Measurements from ENCODE around the gene RTBDN. TPM values are rescaled to one million over a fixed set of nuclear protein-coding genes. Genes with fewer than 3 reads are reported as not detected.

RTBDN gene
- total RNA-seq, 2 donors from 2014 or later = not detected

DNA sequence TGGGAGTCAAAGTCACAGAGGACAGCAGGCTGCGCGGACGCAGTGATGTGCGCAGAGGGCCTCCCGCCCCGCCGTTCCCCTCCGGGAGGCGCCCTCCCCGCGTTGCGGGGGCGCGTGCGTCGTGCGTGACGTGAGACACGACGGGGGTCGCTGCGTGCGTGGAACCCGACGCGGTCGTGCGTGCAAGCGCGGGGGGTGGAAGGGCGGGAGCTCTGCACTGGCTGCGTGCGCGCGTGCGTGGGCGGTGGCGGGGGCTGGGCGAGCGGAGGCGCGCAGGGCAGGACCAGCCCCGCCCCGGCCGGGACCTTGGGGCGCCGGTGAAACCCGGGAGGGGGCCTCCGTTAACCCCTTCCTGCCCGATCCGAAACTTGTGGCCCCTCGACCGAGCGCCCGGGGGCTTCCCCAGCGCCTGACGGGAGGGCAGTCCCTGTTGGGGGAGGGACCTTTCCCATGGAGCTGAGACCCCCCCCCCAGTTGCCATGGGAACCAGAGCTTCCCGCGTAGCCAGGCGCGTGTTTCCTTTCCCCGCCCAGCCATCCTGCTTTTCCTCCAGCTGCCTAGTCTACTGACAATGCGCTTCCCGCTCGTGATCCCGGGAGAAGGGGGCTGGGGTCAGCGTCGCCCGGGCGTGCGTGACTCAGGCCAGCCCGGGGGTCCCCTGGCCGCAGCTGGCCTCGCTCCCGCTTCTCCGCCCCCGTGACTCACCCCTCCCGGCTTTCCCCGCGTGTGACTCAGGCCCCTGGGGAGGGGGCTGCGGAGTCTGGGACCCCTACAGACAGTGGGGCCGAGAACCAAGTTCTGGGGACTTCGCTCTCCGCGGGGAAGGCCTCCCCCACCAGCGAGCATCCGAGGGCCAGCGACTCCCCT lies 51.7 kb downstream of the RTBDN start:
- Mint-ChIP-seq H3K27ac (peak overlapping the region in 1 of 2 donors; percentile 96), H3K36me3 (peaks cover 0 to 5% of the 10 kb centered on the region in 2 donors), H3K9me3 (no peaks in the 10 kb centered on the region)
- DNase-seq (ENCODE audit: low spot score in 2 of 2) (peak; percentile 91 to 96), ATAC-seq (peak; percentile 53 to 63)

DNA sequence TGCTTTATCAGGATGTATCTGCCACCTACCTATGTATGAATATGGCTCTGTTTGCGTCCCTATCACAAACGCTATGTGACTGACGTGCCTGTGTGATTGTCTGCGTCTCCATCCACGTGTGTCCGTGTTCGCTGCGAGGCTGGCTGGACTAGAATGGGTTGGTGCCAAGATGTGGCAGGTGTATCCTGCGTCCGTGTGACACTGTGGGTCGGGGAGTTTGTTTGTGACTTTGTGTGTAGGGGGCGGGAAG lies 52.3 kb downstream of the RTBDN start:
- DNase-seq (ENCODE audit: low spot score in 2 of 2) (no peak), ATAC-seq (no peak)
- H3K27ac Mint-ChIP-seq = peak overlapping the region in 1 of 2 donors; percentile 96
- no peaks in the 10 kb centered on the region for H3K9me3 Mint-ChIP-seq
- peaks cover 0 to 5% of the 10 kb centered on the region in 2 donors for H3K36me3 Mint-ChIP-seq

DNA sequence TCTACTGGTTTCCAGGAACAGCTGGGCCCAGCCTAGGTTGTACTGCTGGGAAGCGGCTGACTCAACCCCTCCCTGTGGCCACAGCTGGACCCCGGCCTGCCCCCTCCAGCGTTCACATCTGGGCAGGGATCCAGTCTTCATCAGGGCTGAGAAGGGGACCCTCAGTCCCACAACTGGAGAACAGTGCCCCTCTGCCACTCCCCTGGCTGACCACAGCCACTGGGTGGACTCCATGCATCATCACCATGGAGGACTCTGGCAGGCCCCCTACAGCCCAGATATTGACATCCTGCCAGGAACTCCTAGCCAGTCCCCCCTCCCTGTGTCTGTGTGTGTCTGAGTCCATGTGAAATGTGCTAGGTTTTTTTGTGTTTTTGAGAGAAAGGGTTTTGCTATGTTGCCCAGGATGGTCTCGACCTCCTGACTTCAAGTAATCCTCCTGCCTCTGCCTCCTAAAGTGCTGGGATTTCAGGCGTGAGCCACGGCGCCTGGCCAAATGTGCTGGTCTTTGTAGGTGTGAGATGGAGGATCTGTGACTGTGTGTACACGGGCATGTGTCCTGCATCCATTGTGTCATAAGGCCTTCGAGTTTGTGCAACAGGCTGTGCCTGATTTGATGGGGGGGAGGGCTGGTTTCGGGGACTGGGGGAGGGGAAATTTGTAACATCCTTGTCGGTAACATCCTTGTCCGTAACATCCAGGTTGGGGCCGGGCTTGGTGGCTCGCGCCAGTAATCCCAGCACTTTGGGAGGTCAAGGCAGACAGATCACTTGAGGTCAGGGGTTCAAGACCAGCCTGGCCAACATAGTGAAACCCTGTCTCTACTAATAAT lies 55.0 kb downstream of the RTBDN start:
- DNase-seq (ENCODE audit: low spot score in 2 of 2) = no peak
- Mint-ChIP-seq H3K36me3 (peaks cover 0 to 5% of the 10 kb centered on the region in 2 donors), H3K27ac (peak overlapping the region; percentile 79 to 87), H3K9me3 (no peaks in the 10 kb centered on the region)
- no peak for ATAC-seq

DNA sequence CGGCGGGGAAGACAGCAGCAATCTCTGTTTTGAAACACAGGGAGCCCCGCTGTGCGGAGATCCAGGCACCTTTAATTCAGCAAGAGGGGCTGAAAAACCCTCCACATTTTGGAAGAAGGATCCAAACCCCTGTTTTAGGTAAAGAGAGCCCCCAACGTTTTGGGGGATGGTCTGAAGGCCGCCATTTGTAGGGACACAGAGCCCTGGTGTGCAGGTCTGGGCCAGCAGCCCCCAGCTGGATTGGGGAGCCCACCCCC lies 55.5 kb downstream of the RTBDN start:
- Mint-ChIP-seq H3K27ac (peak overlapping the region; percentile 86 to 87), H3K36me3 (peaks cover 0 to 5% of the 10 kb centered on the region in 2 donors), H3K9me3 (no peaks in the 10 kb centered on the region)
- ATAC-seq (no peak), DNase-seq (ENCODE audit: low spot score in 2 of 2) (no peak)

DNA sequence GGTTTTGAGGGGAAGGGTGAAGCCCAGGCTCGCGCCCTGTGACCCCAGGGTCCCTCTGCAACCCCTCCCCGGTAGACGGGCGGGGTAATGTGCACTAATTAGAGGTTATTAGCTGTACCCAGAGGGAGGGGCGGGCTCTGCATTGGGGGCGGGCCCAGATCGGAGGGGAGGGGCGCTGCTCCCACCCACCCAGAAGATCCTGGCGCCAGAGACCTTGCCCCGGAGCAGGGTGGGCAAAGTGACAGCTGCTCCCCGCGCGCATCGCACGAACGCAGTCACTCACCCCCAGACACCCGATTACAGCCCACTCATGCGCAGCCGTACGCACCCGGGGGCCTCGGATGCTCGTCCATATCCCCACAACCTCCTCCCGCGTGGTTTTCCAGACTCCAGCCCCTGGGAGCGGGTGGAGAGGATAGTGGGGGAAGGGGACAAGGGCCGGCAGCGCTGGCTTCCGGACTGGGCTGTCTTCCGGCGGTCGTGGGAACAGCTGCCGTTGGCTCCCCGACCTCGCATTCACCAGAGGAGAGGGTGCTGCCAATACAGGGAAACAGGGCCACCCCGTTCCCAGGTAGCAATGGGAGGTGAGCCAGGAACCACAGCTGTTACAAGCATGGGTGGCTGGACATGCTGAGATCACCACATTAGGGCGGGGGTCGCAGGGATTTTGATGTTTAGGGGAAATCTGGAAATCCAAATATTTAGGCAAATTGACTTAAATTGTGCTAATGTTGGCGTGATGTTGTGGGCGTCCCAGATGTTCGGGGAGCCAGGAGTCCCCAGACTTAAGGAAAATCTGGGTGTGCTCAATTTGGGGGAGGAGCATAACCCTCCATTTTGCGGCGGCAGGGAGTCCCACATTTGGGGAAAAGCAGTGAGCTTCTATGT lies 56.1 kb downstream of the RTBDN start:
- no peaks in the 10 kb centered on the region for H3K9me3 Mint-ChIP-seq
- peak; percentile 54 to 64 for DNase-seq (ENCODE audit: low spot score in 2 of 2)

DNA sequence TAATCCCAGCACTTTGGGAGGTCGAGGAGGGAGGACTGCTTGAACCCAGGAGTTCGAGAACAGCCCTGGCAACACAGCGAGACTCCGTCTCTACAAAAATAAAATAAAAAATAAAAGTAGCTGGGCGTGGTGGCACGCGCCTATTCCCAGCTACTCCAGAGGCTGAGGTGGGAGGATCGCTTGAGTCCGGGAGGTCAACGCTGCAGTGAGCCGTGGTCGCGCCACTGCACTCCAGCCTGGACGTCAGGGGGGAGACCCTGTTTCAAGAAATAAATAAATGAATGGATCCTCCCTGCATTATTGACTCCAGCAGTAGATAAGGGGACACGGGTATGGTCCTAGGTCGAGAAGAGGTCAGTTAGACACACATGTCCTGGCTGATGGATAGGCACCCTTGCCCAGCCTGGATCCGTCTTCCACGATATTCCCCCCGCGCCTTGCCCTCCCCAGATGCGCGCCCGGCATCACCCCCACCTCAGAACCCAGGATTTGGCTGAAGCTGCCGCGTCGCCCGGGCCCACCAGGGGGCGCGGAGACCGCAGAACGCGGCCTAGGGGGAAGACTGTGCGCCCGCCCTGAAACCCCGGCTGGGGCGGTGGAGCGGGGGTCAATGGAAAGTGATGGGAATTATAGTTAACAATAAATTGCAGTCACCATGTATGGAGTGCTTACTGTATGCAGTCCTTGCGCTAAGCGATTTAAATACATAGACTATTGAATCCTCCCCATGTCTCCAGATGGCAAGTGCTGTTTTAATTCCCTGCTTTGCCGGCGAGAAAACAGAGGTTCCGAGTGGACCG lies 57.0 kb downstream of the RTBDN start:
- H3K27ac Mint-ChIP-seq = peak overlapping the region; percentile 86 to 87
- peak; percentile 45 to 47 for ATAC-seq
- H3K9me3 Mint-ChIP-seq = no peaks in the 10 kb centered on the region
- peaks cover 0 to 5% of the 10 kb centered on the region in 2 donors for H3K36me3 Mint-ChIP-seq
- peak; percentile 81 to 94 for DNase-seq (ENCODE audit: low spot score in 2 of 2)

More for the DNA sequence above, 56.1 kb downstream of the RTBDN start:
- peaks cover 0 to 5% of the 10 kb centered on the region in 2 donors for H3K36me3 Mint-ChIP-seq
- peak overlapping the region; percentile 86 to 87 for H3K27ac Mint-ChIP-seq
- peak in 1 of 2 donors; percentile 20 for ATAC-seq

Other genes with a start within 250 kb of the RTBDN start
- gene ZNF490, start 223.8 kb downstream of the RTBDN start, total RNA-seq = 1 to 10 TPM; 5.2 to 8.4 TPM
- gene ZNF791, start 223.7 kb downstream of the RTBDN start, total RNA-seq = 10 to 100 TPM; 14.7 to 16.7 TPM
- gene MAN2B1, start 167.8 kb downstream of the RTBDN start, total RNA-seq = 100 to 1,000 TPM; 136 to 174 TPM
- 10 to 100 TPM; 14.9 to 21.8 TPM for gene WDR83, start 167.8 kb downstream of the RTBDN start, total RNA-seq
- 100 to 1,000 TPM; 148 to 193 TPM for gene DHPS, start 152.7 kb downstream of the RTBDN start, total RNA-seq
- gene GNG14, start 146.6 kb downstream of the RTBDN start, total RNA-seq = not detected
- gene FBXW9, start 137.9 kb downstream of the RTBDN start, total RNA-seq = 1 to 10 TPM; 7.1 to 9.5 TPM
- 100 to 1,000 TPM in 1 of 2 donors, 10 to 100 TPM in 1; 89.6 to 100 TPM for gene TNPO2, start 110.6 kb downstream of the RTBDN start, total RNA-seq
- gene TRIR, start 99.9 kb downstream of the RTBDN start, total RNA-seq = 100 to 1,000 TPM; 122 to 167 TPM
- gene GET3, start 97.1 kb downstream of the RTBDN start, total RNA-seq = 10 to 100 TPM; 46.4 to 56.9 TPM
- not detected for gene BEST2, start 82.8 kb downstream of the RTBDN start, total RNA-seq
- 10 to 100 TPM; 37.9 to 41.5 TPM for gene HOOK2, start 59.0 kb downstream of the RTBDN start, total RNA-seq
- gene JUNB, start 43.1 kb downstream of the RTBDN start, total RNA-seq = 100 to 1,000 TPM; 400 to 402 TPM
- gene PRDX2, start 32.8 kb downstream of the RTBDN start, total RNA-seq = 100 to 1,000 TPM; 317 to 357 TPM
- 10 to 100 TPM; 39.4 to 42.7 TPM for gene THSD8, start 32.5 kb downstream of the RTBDN start, total RNA-seq
- gene RNASEH2A, start 28.0 kb downstream of the RTBDN start, total RNA-seq = 10 to 100 TPM; 37.0 to 41.4 TPM
- gene MAST1, start 3.9 kb upstream of the RTBDN start, total RNA-seq = 1 to 10 TPM in 1 of 2 donors, under 1 TPM in 1; 0.77 to 4.6 TPM
- gene DNASE2, start 46.9 kb upstream of the RTBDN start, total RNA-seq = 10 to 100 TPM; 26.0 to 31.6 TPM
- gene KLF1, start 52.6 kb upstream of the RTBDN start, total RNA-seq = under 1 TPM; 0.46 to 0.54 TPM
- gene GCDH, start 56.6 kb upstream of the RTBDN start, total RNA-seq = 10 to 100 TPM; 41.8 to 48.9 TPM
- gene SYCE2, start 84.7 kb upstream of the RTBDN start, total RNA-seq = 1 to 10 TPM; 2.2 to 4.8 TPM
- gene FARSA, start 99.1 kb upstream of the RTBDN start, total RNA-seq = 100 to 1,000 TPM in 1 of 2 donors, 10 to 100 TPM in 1; 89.2 to 116 TPM
- gene CALR, start 104.0 kb upstream of the RTBDN start, total RNA-seq = 100 to 1,000 TPM; 505 to 624 TPM
- 100 to 1,000 TPM; 146 to 207 TPM for gene RAD23A, start 111.3 kb upstream of the RTBDN start, total RNA-seq
- gene GADD45GIP1, start 122.6 kb upstream of the RTBDN start, total RNA-seq = 10 to 100 TPM in 1 of 2 donors, 1 to 10 TPM in 1; 7.7 to 26.7 TPM
- 1 to 10 TPM in 1 of 2 donors, under 1 TPM in 1; 0.31 to 1.3 TPM for gene DAND5, start 135.0 kb upstream of the RTBDN start, total RNA-seq
- 1 to 10 TPM; 1.8 to 5.4 TPM for gene NFIX, start 160.9 kb upstream of the RTBDN start, total RNA-seq